HG03521 (cell line): ENCODE measurements around the gene TRABD2A.

ENCODE experiments used
- ATAC-seq: cut with Tn5 transposase; IDR thresholded peaks from one replicate; pipeline ENCODE4 v1.9.1; 2021; ENCODE audit warnings: mild to moderate bottlenecking, moderate library complexity; ENCODE audit not compliant: unreplicated experiment

Gene TRABD2A

DNA sequence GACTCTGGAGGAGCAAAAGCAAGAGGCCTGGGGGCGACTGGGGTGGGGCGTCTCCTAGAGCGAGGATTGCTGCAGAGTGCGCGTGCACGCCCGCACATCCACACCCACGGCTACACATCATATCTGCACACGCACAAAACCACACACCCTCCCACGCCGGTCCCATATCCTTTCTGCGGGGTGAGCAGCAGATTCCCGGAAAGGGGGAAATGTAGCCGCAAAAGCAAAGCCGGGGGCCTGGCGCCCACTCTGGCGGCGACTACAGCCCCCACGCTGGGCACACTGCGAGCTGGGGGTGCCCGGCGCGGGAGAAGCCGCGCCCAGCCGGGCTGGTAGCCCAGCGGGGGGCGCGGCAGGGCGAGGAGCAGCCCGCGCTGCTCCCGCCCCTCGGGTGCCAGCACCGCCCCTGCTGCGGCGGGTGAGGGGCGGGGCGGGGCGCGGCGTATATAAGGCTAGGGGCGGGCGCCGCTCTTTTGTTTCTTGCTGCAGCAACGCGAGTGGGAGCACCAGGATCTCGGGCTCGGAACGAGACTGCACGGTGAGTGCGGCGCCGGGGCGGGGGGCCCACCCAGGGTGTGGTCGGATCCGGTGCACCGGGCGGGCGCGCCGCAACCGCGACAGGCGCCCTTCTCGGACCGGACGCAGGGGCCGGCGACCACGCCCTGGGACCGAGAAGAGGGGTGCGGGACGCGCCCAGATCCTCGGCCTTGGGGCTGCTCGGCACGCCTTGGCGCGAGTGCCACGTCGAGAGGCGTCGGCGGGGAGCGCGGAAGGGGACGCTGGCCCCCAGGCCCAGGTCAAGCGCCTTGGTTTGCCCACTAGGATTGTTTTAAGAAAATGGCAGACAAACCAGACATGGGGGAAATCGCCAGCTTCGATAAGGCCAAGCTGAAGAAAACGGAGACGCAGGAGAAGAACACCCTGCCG, 24.6 kb upstream of the TRABD2A start, which contains the start of gene TMSB10:
Gene TMSB10 (plus strand): TSS at position 476 of the 927 bp plus-strand sequence.
- ATAC-seq = peak; percentile 76

DNA sequence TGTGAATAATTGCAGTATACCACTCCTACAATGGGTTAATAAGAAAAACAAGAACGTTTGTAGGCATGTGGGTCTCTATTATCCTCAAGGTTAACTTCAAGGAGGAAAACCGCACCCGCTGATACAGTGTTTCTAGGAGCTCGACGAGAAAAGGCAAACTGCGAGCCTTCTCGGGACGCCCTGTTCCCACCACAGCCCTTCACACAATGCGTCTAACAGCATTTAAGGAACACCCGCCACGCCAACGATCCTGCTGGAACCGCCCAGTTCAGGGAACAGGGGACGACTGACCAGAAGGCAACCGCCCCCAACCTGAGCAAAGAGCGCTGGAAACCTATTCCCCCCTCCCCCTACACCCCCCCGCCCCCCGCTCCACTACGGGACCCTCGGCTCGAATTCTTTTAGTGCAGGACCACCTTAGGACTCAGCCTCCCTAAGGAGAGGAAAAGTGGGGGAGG, 23.9 kb upstream of the TRABD2A start:
- no peak for ATAC-seq

DNA sequence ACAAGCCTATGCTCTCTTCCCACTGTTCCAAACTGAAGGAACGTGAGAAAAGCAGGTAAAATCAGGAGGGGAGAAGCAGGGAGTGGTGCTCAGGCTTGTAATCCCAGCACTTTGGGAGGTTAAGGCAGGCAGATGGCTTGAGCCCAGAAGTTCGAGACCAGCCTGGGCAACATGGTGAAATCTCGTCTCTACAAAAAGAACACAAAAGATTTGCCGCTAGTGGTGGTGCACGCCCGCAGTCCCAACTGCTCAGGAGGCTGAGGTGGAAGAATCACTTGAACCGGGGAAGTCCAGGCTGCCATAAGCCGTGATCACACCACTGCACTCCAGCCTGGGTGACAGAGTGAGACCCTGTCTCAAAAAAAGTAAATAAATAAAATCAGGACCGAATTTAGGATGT, 23.3 kb upstream of the TRABD2A start:
- ATAC-seq = no peak

DNA sequence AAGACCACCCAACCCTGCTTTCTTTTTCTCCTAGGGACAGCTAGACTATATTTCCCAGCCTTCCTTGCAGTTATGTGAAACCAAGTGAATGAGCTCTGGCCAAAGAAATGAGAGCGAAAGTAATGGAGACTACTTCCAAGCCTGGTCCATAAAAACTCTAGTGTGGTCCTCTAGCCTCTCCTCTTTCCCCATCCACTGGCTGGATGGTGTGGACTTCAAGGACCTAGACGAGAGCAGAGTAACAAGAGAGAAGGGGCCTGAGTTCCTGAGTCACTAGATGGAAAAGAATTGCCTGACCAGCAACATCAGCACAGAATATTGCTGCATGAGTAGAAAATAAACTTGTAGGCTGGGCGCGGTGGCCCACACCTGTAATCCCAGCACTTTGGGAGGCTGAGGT, 21.6 kb upstream of the TRABD2A start:
- no peak for ATAC-seq

DNA sequence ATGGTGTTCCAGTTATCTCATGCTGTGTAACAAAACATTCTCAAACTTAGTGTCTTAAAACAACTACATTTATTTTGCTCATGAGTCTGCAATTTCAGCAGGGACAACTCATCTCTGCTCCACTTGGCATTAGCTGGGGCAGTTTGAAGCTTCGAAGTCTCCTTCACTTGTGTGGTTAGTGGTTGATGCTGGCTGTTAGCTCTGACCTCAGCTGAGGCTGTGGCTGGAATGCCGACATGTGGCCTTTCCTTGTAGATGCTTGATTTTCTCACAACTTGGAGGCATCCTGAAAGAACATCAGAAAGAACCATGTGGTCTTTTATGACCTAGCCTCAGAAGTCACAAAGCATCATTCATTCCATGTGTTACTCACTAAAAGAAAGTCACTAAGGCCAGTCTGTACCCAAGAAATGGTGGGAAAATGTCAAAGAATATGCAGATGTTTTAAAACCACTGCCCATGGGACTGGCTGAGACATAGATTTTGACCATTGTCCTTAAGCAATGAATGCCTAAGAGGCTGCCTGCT, 20.8 kb upstream of the TRABD2A start:
- no peak for ATAC-seq

DNA sequence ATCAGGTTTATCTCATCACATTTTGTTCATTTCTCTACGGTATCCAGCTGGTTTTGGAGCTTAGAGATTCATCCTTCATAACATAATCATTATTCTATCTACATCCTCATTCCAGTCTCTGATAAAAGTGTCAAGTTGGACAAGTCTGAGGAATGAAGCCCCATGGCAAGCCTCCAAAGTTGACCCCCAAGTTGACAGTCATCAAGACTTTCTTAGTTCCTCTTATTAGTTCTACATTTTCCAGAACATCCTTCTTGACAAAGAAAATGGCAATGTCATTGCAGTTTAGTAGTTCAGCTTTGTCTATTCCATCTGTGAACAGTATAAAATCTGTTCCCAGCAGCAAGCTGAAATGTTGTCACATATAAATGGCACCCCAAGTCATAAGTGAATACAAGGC, 20.1 kb upstream of the TRABD2A start:
- no peak for ATAC-seq

DNA sequence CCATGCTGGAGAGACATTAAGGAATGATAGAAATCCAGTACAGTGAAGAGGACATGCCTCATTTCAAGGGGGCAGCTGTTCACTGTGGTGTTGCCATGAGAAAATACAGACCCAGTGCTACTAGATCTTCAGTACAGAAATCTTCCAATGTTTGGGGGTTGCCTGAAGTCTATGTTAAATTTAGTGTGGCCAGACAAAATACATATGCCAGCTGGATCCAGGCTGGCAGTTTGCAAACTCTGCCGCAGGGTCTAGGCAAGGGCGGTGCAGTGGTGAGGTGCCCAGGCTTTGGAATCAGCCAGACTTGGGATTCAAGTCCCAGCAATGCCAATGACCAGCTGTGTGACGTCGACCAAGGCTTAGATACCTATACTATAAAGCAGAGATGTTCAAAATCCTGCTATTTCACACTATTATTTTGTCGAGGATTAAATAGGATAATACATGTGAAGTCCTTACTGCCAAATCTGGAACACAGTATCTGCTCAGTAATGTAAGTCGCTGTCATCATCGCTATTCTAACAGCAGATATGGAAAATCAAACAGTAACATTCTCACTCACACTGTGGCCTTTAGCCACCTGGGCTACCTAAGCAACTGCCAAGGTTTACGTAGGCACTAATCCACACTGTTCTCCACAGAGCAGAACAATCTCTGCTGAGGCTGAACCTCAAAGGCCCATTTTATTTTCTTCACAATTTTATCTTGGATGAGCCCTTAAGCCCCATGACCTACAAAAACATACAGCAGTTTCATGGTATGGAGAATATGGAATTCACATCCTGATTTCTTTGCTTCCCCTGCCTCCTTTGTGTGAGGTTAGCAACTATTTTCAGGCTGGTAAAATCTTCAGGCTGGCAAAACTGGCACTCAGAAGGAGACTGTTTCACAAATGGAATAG, 18.7 kb upstream of the TRABD2A start:
- ATAC-seq = no peak

DNA sequence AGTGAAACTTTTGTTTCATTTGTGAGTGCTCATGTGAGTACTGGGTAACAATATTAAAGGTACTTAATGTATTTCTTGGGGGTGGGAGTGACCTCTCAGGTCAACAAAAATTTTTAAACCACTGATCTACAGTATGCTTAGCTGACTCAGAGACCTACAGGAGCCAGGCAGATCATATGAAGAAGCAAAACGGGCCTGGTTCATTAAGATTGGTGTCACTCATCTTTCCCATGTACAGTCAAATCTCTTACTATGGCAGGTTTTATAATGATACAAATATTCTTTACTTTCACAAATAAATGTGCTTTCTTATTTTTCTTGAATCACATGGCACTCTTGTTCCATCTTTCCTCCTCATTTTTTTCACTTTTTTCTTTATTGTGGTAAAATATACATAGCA, 16.9 kb upstream of the TRABD2A start:
- ATAC-seq = no peak

DNA sequence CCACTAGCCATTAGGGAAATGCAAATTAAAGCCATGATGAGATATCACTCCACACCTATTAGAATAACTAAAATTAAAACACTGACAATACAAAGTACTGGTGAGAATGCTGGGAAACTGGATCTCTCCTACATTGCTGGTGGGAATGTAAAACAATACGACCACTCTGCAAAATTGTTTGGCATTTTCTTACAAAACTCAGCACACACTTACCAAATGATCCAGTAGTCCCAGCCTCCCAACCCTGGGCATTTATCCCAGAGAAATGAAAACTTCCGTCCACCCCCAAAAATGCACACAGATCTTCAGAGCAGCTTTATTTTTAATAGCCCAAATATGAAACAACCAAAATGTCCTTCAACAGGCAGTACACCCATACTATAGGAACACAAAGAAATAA, 15.7 kb upstream of the TRABD2A start:
- no peak for ATAC-seq

DNA sequence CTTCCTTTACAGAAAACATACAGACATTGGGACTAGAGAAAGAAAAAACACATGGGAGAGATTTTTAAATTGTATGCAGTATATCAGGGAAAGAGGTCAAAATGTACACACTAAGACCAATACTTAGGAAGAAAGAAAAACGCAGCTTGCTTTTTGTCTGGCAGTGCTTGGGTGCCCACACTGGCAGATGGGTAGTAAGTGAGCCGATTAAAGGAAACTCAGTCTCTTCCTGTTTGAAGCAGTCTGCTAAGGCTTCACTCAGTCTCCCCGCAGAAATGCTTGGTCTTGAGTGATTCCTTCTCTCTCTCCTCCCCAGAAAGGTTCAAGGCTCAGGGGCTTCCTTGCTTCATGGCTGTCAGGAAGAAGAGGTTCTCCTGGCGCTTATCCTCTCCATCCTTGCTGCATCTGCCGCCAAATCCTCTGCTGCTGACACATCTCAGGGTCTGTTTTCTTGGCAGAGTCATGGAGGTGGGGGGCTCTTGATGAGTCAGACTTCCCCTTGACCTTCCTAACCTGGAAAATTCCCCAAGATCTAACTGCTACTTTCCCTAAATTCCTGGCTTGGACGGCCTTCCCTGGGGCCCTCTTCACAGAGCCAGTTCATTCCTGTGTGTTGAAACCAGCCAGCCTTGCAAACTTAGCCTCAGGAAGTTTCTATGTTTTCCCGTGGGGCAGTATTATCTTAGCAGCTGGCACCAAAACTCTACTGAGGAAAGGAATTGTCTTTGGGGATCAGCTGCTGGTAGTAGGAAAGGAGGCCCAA, 14.1 kb upstream of the TRABD2A start:
- no peak for ATAC-seq

DNA sequence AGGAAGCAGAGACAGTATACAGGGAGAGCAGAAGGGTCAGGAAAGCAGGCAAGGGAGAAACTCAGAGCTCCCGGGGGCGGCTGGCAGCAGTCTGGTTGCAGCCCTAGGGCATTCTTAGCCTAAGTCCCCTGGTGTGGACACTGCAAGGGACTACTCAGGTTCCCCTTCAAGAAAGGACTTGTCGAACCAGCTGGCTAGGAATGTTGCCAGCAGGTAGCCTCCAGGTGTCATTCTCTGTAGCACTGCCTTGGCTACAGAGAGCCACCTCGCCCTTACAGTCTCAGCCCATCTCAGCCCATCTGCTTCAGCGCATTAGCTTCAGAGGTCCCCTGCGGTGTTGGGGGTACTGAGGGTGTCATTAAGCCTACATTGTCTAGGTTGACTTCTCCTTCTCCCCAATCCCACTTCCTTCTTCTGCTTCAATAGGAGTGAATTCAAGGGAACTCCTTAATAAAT, 13.3 kb upstream of the TRABD2A start:
- ATAC-seq = no peak

DNA sequence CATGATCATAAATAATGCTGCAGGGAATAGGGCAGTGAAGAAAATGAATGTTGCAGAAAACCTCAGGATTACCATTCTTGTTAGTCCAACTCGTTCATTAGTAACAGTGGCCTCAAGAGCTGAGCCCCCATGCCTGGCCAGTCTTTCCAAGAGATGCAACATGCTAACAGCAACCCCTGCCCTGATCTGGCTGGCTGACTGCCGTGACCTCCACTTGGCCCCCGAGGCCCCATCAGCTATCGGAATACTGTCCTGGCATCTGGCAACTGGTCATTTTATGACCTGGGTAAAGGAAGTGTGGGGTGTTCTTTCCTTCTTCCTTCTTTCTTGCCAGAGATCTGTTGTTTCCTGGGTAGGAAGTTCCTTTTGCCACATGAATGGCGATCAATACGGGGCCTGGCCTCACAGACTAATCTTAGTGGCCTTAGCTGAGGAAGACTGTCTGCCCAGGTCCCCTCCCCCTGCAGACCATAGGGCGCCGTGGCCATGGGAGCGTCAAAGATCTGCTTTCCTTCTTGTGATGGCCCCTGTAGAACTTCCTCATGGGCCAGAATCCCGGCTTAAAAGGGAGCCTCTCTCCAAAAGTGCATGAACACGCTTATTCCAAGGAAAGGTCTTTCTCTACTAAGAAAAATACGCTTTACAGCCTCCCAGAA, 10.6 kb upstream of the TRABD2A start:
- no peak for ATAC-seq

DNA sequence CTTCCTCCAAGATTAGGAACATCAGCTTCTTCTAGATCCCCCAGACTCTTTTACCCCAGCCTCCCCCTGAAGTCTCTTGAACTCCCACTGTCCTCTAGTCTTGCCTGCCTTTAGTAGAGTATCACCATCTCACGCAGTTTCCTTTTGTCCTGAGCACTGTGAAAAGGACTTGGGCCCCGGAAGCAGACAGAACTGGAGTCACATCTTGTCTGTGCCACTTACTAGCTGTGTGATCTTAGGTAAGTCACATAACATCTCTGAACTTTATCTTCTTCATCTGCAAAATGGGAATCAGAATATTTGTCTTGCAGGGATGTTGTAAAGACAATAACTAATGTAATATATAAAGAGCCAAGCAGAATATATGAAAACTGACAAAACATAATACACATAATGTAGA, 8.4 kb upstream of the TRABD2A start:
- no peak for ATAC-seq

DNA sequence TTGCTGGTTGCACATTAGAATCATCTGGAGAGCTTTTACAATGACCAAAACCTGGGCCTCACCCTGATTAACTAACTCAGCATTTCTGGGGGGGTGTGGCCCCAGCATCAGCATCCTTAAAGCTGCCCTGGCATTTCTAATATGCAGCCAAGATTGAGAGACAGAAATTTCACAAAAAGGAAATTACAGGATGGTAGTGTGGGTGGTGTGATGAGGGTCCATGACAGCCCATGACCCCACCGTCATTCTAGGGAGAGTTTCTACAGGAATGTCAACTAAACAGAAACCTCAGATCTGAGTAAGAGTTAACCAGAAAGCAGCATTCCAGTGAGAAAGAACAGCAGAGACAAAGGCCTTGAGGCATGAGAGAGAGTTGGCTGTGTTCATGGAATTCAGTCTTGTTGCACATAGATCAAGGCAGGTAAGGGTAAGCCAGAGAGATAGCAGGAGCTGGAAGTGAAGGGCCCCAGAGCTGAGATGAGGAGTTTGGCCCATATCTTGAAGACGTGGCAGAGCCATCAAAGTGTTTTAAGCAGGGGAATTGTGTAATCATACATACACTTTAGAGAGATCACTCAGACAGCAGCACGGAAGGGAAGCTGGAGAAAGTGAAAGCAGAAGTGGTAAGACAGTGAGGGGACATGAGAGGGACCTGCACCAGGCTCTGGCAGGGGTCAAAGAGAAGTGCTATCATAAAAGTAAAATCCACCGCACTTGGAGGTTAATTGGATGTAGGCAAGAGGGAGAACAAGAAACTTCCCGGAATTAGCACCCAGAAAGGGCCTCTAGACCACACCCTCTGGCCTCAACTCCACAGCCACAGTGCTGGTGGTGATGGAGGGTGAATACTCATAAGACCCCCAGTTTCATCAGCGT, 7.8 kb upstream of the TRABD2A start:
- ATAC-seq = peak; percentile 91

DNA sequence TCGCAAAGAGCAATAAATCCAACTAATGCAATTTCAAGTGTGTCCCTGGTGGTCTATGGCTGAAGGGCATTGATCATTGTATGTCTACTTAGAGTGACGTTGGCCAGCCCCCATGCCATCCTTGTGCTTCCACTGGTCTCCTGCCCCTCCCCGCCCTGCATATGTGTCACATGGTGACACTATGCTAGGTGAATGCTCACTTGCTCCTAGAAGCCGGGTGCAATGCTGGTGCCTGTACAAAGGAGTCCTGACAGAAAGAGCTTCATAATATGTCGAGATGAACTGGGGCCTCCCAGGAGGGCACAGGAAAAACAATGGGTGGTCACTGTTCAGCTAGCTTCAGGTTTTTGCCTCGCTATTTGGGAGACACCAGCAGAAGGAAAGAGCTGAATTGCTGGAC, 5.9 kb upstream of the TRABD2A start:
- ATAC-seq = no peak

DNA sequence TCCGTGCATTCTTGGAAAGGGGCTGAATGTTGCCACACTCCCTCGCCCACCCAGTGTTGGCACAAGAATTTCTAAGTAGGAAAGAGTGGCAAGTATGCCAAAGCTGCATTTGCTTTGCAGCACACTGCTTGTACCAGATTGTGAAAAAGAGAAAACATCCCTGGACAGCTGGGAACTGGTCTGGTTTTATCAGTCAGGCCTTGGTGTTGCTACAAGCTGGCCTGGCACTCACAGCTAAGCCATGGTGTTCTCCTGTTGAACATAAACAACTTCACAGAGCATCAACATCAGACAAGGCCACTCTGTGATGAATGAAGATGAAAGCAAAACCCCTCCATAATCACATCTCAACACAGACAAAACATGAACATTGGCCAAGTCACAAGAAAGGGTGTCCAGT, 4.2 kb upstream of the TRABD2A start:
- no peak for ATAC-seq

DNA sequence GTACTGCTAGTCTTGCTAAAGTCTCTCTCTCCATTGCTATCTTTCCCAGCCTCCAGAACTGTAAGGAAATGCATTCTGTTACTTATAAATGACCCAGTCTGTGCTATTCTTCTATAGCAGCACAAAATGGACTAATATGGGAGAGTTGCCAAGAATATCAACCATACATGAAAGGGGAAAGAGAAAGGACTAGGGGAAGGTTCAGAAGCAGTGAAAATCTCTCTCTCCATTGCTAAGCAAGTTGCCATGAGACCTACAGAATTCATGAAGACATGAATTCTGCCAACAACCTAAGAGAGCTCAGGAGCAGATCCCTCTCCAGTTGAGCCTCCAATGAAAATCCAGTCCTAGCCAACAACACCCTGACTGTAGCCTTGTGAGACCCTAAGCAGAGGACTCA, 3.6 kb upstream of the TRABD2A start:
- ATAC-seq = no peak

DNA sequence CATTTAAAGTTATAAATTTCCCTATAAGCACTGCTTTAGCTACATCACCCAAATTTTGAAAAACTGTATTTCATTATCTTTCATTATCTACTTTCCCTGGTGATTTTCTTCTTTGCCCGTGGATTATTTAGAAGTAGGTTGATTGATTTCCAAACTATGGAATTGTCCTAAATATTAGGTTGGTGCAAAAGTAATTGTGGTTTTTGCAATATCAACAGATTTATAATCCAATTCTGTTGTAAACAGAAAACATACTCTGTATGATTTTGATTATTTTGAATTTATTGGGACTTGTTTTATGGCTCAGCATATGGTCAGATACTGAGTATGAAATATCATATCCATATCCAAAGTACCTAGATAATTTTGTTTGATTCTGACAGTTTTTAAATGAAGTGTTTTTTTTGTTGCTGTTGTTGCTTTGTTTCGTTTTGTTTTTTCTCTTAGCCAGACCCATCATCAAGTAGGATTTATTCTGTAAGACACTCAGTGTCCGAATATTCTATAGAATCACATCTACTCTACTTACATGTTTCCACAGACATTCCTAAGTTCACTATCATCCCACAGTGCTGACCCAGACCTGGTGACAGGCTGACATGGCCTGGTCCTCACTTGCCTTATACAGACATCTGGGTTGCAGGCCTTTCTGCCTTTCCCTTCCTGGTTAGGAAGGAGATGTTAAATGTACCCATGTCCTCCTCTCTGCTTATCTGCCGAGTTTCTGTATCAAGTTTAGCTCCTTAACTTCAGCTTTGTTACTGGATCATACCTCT, 2.1 kb upstream of the TRABD2A start:
- no peak for ATAC-seq

DNA sequence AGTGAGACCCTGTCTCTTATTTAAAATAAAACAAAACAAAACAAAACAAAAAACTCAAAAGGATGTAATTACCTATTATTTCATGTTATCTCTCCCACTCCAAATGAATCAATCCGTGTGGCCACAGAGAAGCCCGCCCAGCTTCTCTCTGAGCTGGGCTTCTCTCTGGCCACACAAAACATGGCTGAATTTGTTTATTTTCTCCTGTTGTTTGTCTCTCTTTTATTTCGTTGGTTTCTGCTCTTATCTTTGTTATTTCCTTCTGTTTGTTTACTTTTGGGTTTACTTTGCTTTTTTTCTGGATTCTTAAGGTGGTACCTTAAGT, 1.5 kb upstream of the TRABD2A start:
- no peak for ATAC-seq
